Heart left ventricle (tissue), 16 donors: ENCODE results near the gene ELANE. TPM values are rescaled to one million over a fixed set of nuclear protein-coding genes. Genes with fewer than 3 reads are reported as not detected.
"Not testable (repeated sequence)": the region's sequence is repeated elsewhere in the genome, so short reads cannot be mapped to it uniquely, and the experiment has no call there.

Source experiments
- ATAC-seq, 4 donors: fragments of 200-7000 bp; cut with Tn5 transposase; one replicate each; pipeline ENCODE4 v1.9.1; 2020 to 2022; ENCODE audit warnings: moderate library complexity in 4 of 4, mild to moderate bottlenecking in 3 of 4, moderate number of reproducible peaks in 1 of 4
- DNase-seq, 5 donors: peaks; one replicate each; pipeline ENCODE4 v3.0.0-alpha.2; 2020
- H3K27ac ChIP-seq, 12 donors: fragments of 200-600 bp; sonication (generic) in 4 of 12; one replicate each; pipeline versions ENCODE4 v1.5.0 to v1.8.0; 2016 to 2022; ENCODE audit warnings: mild to moderate bottlenecking in 2 of 12
- H3K27me3 ChIP-seq, 9 donors: fragments of 200-600 bp; sonication (generic) in 2 of 9; one replicate each; pipeline versions ENCODE4 v1.5.1 to v1.8.0; 2016 to 2022; ENCODE audit warnings: mild to moderate bottlenecking in 3 of 9
- H3K36me3 ChIP-seq, 9 donors: fragments of 200-600 bp; sonication (generic) in 2 of 9; one replicate each; pipeline versions ENCODE4 v1.5.0 to v1.8.0; 2018 to 2022; ENCODE audit warnings: mild to moderate bottlenecking in 2 of 9
- H3K4me1 ChIP-seq, 12 donors: fragments of 200-600 bp; sonication (generic) in 4 of 12; one replicate each; pipeline versions ENCODE4 v1.5.0 to v1.8.0; 2016 to 2022; ENCODE audit warnings: mild to moderate bottlenecking in 3 of 12
- H3K4me3 ChIP-seq, 12 donors: fragments of 200-600 bp; sonication (generic) in 4 of 12; one replicate each; pipeline versions ENCODE4 v1.5.0 to v1.8.0; 2017 to 2022; ENCODE audit warnings: mild to moderate bottlenecking in 9 of 12, moderate library complexity in 4 of 12
- H3K9me3 ChIP-seq, 12 donors: fragments of 200-600 bp; sonication (generic) in 4 of 12; one replicate each; pipeline versions ENCODE4 v1.5.0 to v1.8.0; 2016 to 2022; ENCODE audit warnings: mild to moderate bottlenecking in 1 of 12
- POLR2A ChIP-seq, 2 donors: fragments of 450-650 bp; IDR thresholded peaks; one replicate each; pipeline ENCODE4 v1.6.1; 2017; ENCODE audit warnings: antibody characterized with exemption in 2 of 2, mild to moderate bottlenecking in 2 of 2, moderate library complexity in 2 of 2
- WGBS, 4 donors: extraction: QIAGEN DNeasy Blood & Tissue Kit in 2 of 4; methylation state at CpG; one replicate each; pipeline versions ENCODE4 v1.1.5 to v1.1.7; 2013 to 2018; 5-methylcytosine and 5-hydroxymethylcytosine counted together
- intact Hi-C, 10 donors: fragments of 100-400 bp; cut with DNase I; formaldehyde crosslinking; loops; one replicate each; pipeline versions ENCODE4 v1.11.1 to v1.14.2; 2022
- polyA plus RNA-seq, 2 donors: library from polyadenylated mRNA; stranded (reverse); fragments of 200-250 nt; gene quantifications; one replicate each; pipeline ENCODE4 v1.2.3, GENCODE V29; 2013
- total RNA-seq, 9 donors: library from RNA; depleted of rRNA in 2 of 9; stranded (reverse); fragments of >200 nt in 2 of 9; fragmentation: NEBNext Ultra II Directional in 3 of 9; extraction: Animal tissue kit (Norgen Biotek cat#: 25700) in 3 of 9; gene quantifications; one replicate each; pipeline versions ENCODE4 v1.1.0 to v1.2.4, GENCODE V29; 2016 to 2023
- TF ChIP-seq, protein P1 (sequence below), 12 donors: fragments of 200-600 bp; sonication (generic) in 4 of 12; IDR thresholded peaks; one replicate each; pipeline versions ENCODE4 v1.5.0 to v1.8.0; 2018 to 2022; ENCODE audit warnings: antibody characterized with exemption in 12 of 12, mild to moderate bottlenecking in 5 of 12
- donor health status: ischemic (EF 13 %, LVEDD 7.1; RV severe dilation, severe dysfunction).
- donor health status: healthy with polysubstance abuse.
- donor health status: DM: no; HTN: yes; CAD: no.
- donor health status: DM: no; HTN: no; CAD: no.
- donor health status: ischemic (EF 25% LVEDD 6.9; RV normal size, moderate dysfunction).
- donor health status: ischemic (EF 25% LVEDD 5.7; RV mildly dilated, moderate dysfunction).
- donor health status: healthy.
- donor health status: DM: yes; HTN: yes; CAD: no.
- donor health status: ischemic (EF 35%, LVEDD 5.7; RV mildly dilated, moderate dysfunction).
- donor health status: nonischemic (EF 11% LVEDD 7.7; RV severe dilation, severe dysfunction).
- donor health status: DM: yes; HTN: yes; CAD: no.
- donor health status: PGD.
- donor health status: ischemic (EF 29% LVEDD 5.4; RV normal size, mild dysfunction).
- donor health status: nonischemic (EF 23%, LVEDD 6.1; RV moderate dilation, normal function).

Gene ELANE
- total and polyA plus RNA-seq, 11 donors = 0.42 to 1.8 (median 1.2) TPM; not detected in 5

DNA sequence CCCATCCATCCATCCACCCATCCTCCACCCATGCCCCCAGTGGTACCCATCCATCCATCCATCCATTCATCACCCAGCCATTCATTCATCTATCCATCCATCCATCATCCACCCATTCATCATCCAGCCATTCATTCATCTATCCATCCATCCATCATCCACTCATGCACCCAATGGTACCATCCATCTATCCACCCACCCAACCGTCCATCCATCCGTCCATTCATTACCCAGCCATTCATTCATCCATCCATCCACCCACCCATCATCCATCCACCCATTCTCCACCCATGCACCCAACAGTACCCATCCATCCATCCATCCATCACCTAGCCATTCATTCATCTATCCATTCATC lies 35.6 kb upstream of the ELANE start:
- H3K27me3 ChIP-seq = peaks cover 0 to 6% (median under 1%) of the 10 kb centered on the region in 9 donors
- 86 to 93% (median 90%) methylated on average over 2 of the region's 2 CpGs for WGBS, 4 donors
- ATAC-seq = no peak
- intact Hi-C loops = no loop called here
- peaks cover 0 to 24% (median 15%) of the 10 kb centered on the region in 9 donors for H3K36me3 ChIP-seq
- TF ChIP-seq POLR2A (IDR thresholded peaks at IDR 0.05) = no peak
- TF ChIP-seq, protein P1, sequence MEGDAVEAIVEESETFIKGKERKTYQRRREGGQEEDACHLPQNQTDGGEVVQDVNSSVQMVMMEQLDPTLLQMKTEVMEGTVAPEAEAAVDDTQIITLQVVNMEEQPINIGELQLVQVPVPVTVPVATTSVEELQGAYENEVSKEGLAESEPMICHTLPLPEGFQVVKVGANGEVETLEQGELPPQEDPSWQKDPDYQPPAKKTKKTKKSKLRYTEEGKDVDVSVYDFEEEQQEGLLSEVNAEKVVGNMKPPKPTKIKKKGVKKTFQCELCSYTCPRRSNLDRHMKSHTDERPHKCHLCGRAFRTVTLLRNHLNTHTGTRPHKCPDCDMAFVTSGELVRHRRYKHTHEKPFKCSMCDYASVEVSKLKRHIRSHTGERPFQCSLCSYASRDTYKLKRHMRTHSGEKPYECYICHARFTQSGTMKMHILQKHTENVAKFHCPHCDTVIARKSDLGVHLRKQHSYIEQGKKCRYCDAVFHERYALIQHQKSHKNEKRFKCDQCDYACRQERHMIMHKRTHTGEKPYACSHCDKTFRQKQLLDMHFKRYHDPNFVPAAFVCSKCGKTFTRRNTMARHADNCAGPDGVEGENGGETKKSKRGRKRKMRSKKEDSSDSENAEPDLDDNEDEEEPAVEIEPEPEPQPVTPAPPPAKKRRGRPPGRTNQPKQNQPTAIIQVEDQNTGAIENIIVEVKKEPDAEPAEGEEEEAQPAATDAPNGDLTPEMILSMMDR (IDR thresholded peaks at IDR 0.05) = no peak
- DNase-seq = no peak
- H3K4me3 ChIP-seq = no peak overlapping the region
- no peak overlapping the region for H3K27ac ChIP-seq
- no peaks in the 10 kb centered on the region for H3K9me3 ChIP-seq
- H3K4me1 ChIP-seq = peaks cover 0 to 6% (median 2%) of the 10 kb centered on the region in 12 donors

DNA sequence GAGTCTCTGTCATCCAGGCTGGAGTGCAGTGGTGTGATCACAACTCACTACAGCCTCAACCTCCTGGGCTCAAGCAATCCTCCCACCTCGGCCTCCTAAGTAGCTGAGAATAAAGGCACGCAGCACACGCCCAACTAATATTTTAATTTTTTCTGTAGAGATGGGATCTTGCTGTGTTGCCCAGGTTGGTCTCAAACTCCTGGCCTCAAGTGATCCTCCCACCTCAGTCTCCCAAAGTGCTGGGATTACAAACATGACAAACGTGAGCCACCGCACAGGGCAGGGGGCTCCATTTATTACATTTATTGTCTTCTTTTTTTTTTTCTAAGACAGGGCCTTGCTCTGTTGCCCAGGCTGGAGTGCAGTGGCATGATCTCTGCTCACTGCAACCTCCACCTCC lies 31.9 kb upstream of the ELANE start:
- H3K27ac ChIP-seq, H3K9me3 ChIP-seq, intact Hi-C loops, H3K4me3 ChIP-seq, ATAC-seq, DNase-seq, H3K36me3 ChIP-seq: not testable (repeated sequence)
- WGBS, 4 donors = 79 to 96% (median 90%) methylated on average over 5 of the region's 5 CpGs
- Histone ChIP-seq H3K4me1 (peaks cover 0 to 20% (median 10%) of the 10 kb centered on the region in 12 donors), H3K27me3 (peaks cover 11 to 31% (median 23%) of the 10 kb centered on the region in 9 donors)

GRCh38 chr19:821231-821824 lies 30.8 kb upstream of the ELANE start:
- peaks cover 11 to 31% (median 23%) of the 10 kb centered on the region in 9 donors for H3K27me3 ChIP-seq
- H3K36me3 ChIP-seq = no peaks in the 10 kb centered on the region
- DNase-seq (peak in 1 of 5 donors; percentile 25), ATAC-seq (peak in 2 of 4 donors; percentile 9 to 36)
- 2 to 4% (median 2%) methylated on average over 11 to 64 of the region's 64 CpGs for whole genome bisulfite sequencing, 4 donors
- H3K4me1 ChIP-seq = peaks cover 0 to 20% (median 10%) of the 10 kb centered on the region in 12 donors
- no peaks in the 10 kb centered on the region for H3K9me3 ChIP-seq
- H3K4me3 ChIP-seq = peak overlapping the region; percentile 15 to 52 (median 46)
- H3K27ac ChIP-seq = no peak overlapping the region
- intact Hi-C loops = no loop called here
- TF ChIP-seq, protein P1 (IDR thresholded peaks at IDR 0.05) = no peak
- no peak for TF ChIP-seq POLR2A (IDR thresholded peaks at IDR 0.05)

DNA sequence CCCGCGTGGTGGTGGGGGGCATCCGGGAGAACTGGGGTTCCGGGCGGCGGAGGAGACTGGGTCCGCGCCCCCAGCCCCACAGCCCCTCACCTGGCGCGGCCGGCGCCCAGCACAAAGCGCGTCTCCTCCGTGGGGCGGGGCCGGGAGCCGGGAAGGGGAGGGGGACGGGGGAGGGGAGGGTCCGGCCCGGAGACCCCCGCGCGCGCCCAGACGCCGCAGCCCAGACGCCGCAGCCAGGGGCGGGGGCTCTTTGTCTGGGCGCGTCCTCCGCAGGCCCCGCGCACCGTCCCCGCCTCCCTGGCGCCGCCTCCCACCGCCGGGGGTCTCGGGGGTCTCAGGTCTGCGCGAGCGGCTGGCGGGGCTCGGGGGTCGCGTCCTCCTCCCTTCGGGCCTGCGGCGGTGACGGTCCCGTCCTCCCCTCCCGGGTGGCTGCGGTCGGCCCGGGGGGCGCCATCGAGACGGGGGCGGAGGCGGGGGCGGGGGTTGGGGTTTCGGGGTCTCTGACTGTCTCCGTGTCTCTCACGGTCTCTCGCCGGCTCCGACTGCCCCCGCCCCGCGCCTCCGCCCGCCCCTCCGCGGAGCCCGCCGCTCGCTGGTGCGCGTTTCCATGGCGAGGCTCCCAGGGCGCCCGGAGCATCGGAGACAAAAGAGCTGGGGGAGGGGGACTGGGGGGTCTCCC lies 30.1 kb upstream of the ELANE start, which contains the start of gene PLPPR3:
Gene PLPPR3, minus strand, starts transcription at position 131 of the 679 bp plus-strand sequence. CDS start 396 bp downstream, outside the sequence.
- H3K27me3 ChIP-seq = peaks cover 11 to 31% (median 23%) of the 10 kb centered on the region in 9 donors
- DNase-seq (no peak), ATAC-seq (peak in 1 of 4 donors; percentile 13)
- H3K27ac ChIP-seq = no peak within 1 kb of the TSS
- 0 to 2% (median 1%) methylated on average over 4 to 82 of the region's 86 CpGs for WGBS, 4 donors
- TF ChIP-seq, protein P1 (IDR thresholded peaks at IDR 0.05) = no peak
- TF ChIP-seq POLR2A (IDR thresholded peaks at IDR 0.05) = no peak
- no peaks in the 10 kb centered on the region for H3K36me3 ChIP-seq
- peaks cover 0 to 20% (median 10%) of the 10 kb centered on the region in 12 donors for H3K4me1 ChIP-seq
- intact Hi-C loops = no loop called here
- H3K9me3 ChIP-seq = no peaks in the 10 kb centered on the region
- H3K4me3 ChIP-seq = peak within 1 kb of the TSS; percentile 15 to 52 (median 46)
